GM18517 (cell line): Measurements from ENCODE around the gene SPEG.
"Not testable (repeated sequence)": the region's sequence is repeated elsewhere in the genome, so short reads cannot be mapped to it uniquely, and the experiment has no call there.

Source experiments
- ATAC-seq: cut with Tn5 transposase; IDR thresholded peaks from one replicate; pipeline ENCODE4 v1.9.1; 2021; ENCODE audit warnings: mild to moderate bottlenecking, moderate library complexity; ENCODE audit not compliant: unreplicated experiment

Gene SPEG

DNA sequence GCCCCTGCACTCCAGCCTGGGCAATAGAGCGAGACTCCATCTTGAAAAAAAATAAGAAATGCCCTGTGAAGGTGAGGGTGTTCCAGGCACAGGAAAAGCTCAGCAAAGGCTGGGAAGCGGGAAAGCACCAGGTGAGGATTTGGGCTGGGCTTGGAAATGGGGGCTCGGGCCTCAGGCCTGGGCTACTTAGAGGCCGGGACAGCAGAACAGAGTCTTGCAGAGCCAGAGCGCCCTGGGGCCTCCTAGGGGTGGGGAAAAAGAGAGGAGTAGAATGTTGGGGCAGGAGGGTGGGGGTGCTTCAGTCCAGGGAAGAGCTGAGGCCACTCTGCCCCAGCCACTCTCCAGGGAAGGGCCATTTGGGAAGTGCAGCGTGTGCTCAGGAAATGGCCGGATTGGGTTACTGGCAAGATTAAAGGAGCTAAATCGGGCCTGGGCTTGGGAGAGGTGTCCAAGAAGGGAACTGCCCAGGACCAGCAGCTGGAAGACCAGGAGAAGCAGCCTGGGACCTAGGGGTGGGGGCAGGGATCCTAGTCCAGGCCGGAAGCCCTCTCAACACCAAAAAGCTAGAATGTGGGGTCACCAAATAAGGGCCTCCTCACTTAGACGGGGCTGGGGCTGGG is 30.2 kb upstream of the SPEG start:
- ATAC-seq, result no peak

DNA sequence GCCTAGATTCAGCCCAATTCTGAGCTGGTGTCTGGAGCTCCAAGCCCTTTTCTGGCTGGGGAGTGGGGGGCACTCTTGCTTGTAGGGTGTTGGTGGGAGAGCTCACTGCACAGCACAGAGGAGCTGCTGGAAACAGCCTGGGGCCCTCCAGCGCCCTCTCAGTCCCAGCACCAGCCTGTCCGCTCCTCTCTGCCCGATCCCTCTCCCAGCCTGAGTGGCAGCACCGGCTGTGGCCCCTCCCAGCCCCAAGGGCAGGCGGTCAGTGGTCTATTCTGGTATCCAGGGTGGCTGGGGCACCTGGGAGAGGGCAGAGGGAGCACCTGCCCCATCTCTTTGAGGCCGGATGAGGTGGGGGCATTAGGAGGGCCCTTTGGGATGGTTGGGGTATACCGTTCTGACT is 29.7 kb upstream of the SPEG start:
- no peak for ATAC-seq

DNA sequence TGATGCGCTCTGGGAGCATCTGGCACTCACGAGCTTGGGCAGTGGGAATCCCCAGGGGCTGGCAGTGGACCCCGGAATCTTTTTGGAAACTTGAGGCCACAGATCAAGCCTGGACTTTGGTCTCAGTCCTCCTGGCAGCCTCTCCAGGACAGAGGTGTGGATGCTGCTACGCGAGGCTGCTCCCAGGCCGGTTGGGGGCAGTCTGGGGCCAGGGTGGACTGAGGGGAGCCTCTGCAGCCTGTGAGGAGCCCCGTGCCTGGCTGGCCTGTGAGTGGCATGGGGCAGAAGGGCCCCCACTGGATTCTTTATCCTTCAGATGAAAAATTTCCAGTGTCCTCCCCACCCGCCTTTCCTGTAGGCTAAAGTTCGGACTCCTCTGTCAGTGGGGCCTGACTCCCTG is 29.2 kb upstream of the SPEG start:
- no peak for ATAC-seq

DNA sequence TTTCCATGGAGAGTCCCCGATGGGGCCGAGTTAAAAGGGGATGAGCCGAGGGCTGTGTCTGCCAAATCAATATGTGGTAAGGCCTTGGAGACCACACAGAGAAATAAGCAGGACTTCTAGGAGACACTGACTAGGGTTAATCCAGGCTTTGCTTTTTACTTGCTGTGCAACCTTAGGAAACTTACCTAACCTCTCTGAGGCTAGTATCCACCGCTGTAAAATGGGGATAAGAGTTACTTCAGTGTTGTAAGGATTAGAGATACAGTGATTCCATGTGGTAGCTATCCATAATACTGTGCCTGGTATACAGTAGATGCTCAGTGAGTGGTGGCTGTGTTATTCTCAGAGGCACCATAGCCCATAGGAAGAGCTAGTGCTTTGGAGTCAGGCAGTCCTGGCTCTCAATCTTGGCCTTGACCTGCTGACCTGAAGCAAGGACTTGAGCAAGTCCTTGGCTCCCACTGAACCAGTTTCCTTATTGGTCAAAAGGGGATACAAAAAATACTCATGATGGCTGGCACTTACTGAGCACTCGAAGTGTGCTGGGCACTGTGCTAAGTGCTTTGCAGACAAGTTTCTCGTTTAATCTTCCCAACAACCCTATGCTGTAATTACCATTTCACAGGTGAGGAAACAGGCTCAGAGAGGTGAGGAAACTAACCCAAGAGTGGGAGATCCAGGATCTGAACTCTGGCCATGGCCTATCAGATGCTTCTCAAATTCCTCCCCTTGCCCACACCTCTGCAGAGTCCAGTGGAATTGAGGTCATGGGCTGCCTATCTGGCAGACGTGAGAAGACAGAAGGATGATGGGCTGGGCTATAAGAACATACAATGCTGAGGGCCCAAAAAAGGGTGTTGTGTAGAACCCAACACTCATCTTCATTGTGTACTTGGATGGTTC is 28.4 kb upstream of the SPEG start:
- no peak for ATAC-seq

DNA sequence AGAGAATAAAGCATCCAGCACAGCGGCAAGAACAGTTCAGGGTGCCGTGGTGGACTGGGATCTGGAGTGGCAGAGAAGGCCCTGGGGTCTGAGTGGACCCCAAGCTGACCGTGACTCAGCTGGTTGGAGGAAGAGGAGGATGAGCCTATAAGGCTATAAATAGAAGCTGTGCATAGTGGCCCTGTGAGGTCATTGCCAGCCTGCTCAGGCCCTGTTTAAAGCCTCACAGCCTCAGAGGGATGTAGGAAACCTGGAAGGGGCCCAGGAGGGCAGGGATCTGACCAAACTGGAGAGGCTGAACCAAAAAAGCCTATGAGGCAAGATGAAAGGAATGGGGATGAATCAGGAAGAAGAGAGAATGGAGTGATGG is 27.8 kb upstream of the SPEG start:
- ATAC-seq, result no peak

DNA sequence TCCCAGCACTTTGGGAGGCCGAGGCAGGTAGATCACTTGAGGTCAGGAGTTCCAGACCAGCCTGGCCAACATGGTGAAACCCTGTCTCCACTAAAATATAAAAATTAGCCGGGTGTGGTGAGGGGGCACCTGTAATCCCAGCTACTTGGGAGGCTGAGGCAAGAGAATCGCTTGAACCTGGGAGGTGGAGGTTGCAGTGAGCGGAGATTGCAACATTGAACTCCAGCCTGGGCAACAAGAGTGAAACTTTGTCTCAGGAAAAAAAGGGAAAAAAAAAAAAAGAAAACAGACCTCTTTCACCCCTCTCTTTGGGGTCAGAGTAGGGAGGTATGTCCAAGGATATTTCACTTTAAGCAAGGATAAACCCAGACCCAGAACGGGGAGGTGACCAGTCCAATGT is 27.3 kb upstream of the SPEG start:
- not testable (repeated sequence) for ATAC-seq

DNA sequence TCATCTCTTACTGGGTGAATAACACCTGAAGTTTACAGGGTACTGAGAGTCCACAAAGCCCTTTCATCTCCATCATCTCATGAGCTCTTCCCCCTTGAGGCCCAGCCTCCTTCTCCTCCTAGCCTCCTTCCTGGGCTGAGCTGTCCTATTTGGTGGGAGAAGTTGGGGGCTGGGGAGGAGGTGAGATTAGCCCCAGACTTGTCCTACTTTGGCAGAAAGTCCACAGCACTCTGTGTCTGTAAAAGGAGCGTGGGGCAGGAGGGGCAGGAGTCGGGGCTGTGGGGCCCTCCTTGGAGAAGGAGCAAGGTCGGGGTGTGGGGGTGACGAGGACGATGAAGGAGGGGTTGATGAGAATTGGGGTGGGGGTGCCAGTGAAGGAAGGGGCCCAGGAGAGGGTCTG is 26.4 kb upstream of the SPEG start:
- ATAC-seq, result no peak

DNA sequence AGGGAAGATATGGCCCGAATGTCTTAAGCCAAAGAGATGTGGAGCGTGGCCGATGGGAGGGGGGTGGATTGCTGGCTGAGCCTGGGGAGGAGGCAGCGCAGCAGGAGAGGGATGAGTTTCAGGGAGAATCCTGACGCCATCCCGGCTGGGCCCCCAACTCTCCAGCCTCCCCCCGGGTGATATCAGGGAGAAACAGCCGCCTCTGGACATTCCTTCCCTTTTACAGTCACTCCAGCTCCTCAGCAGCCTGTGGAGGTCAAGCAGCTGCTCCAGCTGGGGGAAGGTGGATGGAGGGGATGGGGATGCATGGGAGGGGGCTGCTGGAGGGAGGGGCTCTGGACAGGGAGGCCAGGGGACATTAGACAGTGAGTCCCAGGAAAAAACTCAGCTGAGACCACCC is 26.0 kb upstream of the SPEG start:
- no peak for ATAC-seq

DNA sequence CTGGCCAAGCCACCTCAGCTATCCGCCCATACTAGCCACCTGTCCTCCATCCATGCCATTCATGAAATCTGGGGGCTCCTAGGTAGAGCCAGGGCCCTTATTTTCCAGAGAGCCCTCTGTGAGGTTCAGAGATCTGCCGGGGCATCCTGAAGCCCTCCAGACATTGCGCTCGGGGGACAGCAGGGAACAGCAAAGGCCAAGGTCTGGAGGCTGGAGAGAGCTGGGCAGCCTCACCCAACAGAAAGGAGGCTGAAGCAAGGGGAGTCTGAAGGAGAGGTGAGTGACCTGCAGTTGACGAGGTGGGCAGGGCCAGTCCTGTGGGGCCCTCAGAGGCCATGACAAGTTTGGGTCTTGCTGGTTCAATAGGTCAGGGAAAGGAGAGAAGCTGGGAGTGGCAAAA is 25.0 kb upstream of the SPEG start:
- ATAC-seq, result no peak

DNA sequence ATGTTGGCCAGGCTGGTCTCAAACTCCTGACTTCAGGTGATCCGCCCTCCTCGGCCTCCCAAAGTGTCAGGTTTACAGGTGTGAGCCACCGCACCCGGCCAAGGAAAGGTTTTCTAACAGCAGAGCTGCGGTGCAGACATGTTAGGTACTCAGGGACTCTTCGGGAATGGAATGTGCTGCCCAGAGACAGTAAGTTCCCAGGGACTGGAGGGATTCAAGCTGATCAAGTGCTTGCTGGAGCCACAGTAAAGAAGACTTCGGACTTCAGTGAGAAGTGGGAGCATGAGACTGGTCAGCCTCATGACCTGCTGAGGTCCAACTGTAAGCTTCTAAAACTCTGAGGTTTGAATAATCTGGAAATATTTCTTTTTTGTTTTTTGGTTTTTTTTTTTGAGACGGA is 24.3 kb upstream of the SPEG start:
- ATAC-seq, result no peak

DNA sequence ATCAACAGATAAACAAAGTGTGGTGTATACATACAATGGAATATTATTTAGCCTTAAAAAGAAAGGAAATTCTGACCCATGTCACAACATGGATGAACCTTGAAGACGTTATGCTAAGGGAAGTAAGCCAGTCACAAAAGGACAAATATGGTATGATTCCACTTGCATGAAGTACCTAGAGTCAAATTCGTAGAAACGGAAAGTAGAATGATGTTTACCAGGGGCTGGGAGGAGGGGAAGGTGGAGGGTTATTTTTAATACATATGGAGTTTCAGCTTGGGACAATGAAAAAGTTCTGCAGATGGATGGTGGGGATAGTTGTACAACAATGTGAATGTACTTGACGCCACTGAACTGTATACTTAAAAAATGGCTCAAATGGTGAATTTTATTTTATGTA is 19.8 kb upstream of the SPEG start:
- ATAC-seq, result no peak

DNA sequence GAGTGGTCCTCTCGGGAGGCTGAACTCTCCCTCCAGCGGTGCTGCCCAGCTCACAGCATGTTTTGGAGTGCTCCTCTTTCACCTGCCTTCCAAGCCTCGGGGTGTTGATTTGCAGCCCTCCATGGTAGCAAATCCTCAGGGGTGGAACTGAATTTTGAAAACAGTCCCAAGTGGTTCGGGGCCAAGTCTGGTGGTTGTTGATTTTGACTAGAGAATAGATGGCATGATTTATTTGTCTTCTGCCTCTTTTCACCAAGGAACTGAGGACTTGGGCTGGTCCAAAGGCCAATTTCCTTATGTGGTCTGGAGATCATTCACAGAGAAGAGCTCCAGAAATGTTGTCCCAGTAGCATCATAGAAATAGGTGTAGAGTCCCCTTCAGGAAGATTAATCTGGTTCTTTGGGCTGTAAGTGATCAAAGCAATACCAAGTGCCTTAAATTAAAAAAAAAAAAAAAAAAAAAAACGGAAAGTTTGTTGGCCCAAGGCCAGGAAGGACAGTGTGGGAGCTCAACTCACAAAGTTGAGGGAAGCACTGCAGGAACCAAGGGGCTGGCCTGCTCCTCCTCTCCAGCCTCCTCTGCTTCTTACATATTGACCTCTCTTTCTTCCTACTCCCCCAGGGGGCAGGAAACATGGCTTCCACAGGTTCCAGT is 18.9 kb upstream of the SPEG start:
- ATAC-seq, result no peak

DNA sequence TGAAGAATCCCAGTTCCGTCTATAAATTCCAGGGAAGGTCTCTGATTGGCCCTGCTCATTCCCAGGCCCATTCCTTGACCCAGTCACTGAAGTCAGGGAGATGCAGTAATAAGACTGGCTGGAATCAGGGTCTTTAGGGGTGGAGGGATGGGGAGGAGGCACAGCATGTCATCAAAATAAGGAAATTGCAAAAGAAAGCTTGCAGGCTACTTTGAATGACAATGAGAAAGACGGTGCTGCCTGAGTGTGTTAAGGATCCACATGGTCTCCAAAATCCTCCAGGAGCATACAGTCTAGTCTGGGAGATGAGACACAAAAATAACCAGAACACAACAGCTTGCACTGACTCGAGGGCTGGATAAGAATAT is 18.4 kb upstream of the SPEG start:
- no peak for ATAC-seq

DNA sequence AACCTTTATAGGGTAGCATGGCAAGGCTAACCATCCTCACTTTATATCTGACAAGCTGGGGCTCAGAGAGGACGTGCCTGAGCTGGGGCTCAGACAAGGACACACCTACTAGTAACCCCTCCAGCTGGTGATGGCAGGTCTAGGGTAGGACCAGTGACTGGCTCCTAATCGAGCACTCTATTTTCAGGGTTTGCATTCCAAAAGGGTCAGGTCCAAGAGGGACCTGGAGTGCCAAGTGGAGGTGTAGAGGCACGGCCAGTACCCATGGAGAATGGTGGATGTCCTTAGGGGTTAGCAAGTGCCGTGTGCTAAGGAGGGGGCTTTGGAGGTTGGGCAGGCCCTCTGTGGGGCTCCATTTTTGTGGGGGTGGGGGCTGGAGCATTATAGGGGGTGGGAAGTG is 17.7 kb upstream of the SPEG start:
- ATAC-seq, result no peak

DNA sequence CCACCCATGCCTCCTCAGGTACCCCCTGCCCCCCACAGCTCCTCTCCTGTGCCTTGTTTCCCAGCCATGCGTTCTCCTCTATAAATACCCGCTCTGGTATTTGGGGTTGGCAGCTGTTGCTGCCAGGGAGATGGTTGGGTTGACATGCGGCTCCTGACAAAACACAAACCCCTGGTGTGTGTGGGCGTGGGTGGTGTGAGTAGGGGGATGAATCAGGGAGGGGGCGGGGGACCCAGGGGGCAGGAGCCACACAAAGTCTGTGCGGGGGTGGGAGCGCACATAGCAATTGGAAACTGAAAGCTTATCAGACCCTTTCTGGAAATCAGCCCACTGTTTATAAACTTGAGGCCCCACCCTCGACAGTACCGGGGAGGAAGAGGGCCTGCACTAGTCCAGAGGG is 17.3 kb upstream of the SPEG start:
- ATAC-seq, result no peak

DNA sequence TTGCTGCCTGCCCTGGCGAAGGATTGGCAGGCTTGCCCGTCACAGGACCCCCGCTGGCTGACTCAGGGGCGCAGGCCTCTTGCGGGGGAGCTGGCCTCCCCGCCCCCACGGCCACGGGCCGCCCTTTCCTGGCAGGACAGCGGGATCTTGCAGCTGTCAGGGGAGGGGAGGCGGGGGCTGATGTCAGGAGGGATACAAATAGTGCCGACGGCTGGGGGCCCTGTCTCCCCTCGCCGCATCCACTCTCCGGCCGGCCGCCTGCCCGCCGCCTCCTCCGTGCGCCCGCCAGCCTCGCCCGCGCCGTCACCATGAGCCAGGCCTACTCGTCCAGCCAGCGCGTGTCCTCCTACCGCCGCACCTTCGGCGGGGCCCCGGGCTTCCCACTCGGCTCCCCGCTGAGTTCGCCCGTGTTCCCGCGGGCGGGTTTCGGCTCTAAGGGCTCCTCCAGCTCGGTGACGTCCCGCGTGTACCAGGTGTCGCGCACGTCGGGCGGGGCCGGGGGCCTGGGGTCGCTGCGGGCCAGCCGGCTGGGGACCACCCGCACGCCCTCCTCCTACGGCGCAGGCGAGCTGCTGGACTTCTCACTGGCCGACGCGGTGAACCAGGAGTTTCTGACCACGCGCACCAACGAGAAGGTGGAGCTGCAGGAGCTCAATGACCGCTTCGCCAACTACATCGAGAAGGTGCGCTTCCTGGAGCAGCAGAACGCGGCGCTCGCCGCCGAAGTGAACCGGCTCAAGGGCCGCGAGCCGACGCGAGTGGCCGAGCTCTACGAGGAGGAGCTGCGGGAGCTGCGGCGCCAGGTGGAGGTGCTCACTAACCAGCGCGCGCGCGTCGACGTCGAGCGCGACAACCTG is 16.3 kb upstream of the SPEG start, which contains the start of gene DES:
Gene DES (plus strand): TSS at position 223 of the 857 bp plus-strand sequence. CDS start 86 bp downstream, at position 309.
- ATAC-seq, result no peak

DNA sequence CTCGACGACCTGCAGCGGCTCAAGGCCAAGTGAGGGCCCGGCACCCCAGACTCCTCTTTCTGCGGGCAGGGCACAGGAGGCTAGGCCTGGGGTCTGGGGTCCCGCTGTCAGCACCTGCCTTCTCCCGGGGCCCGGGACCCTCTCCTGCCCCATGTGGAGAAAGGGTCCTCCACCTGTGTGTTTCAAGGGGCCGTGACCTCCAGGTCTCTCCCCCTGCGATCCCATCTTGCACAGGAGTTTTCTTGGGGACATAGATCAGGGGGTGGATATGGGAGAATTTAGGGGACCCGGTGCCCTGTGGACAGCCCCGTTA is 15.7 kb upstream of the SPEG start:
- no peak for ATAC-seq

DNA sequence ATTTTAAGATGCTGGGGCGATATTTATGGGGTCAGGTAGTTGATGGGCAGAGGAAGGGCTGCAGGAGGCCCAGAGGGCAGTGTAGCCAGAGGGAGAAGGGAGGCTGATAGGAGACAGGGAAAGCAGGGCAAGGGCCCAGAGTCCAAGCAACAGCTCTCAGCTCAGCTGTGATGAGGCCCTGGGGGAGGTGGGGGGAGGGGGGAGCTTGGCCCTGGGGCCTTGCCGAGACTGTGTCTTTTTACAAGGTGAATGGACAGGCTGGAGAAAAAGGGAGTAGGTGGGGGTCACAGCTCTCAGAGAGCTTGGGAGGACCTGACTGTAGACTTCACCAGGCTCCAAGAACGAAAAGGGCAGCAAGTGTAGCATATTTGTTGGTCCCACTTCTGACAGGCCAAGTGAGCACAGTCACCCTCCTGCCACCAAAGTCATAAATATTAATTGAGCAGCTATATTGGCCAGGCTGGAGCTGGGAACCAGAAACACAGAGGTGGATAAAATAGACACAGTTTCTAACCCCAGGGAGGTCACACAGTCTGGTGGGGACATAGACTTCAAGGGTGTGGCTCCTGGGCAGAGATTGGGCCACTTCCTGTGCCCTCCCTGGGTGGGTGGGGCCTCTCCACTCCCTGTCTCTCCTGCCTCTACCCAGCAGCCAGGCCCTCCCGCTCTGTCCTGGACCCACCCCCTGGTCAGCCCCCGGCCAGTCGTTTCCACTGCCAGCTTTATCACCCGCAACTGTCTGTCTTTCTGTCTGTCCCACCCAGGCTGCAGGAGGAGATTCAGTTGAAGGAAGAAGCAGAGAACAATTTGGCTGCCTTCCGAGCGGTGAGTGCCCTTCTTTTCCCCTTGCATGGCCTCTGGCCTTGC is 15.1 kb upstream of the SPEG start:
- ATAC-seq, result no peak

DNA sequence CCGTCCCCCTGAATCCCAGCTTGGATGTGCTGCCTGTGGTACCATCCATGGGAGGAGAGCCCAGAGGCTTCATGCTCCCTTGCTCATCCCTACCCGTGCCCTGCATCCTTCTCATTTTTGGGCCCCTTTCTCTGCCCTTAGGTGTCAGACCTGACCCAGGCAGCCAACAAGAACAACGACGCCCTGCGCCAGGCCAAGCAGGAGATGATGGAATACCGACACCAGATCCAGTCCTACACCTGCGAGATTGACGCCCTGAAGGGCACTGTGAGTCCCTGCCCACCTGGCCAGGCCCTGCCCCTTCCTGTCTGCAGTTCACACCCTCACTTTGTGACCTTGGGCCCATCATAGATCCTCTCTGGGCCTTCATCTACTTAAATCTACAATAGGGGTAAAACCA is 14.0 kb upstream of the SPEG start:
- no peak for ATAC-seq

DNA sequence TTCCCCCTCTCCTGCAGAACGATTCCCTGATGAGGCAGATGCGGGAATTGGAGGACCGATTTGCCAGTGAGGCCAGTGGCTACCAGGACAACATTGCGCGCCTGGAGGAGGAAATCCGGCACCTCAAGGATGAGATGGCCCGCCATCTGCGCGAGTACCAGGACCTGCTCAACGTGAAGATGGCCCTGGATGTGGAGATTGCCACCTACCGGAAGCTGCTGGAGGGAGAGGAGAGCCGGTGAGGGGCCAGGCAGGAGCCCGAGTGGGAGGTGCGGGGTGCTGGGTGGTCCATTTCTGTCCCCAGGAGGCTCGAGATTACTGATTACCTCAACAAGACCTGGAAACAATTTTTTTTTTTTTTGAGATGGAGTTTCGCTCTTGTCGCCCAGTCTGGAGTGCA is 13.3 kb upstream of the SPEG start:
- no peak for ATAC-seq
